ENCODE results near the gene PDIA2. TPM values are rescaled to one million over a fixed set of nuclear protein-coding genes. Genes with fewer than 3 reads are reported as not detected.

PDIA2 gene
- total RNA-seq (1 to 10 TPM; 2.6 to 5.3 TPM), polyA plus RNA-seq (ENCODE audit: insufficient read depth, low read depth, low replicate concordance) (1.2 TPM)
- long read RNA-seq, donor 1, result 0 reads
- long read RNA-seq, donor 2, result 0 reads

GRCh38 chr16:283033-283805 is at the start of gene PDIA2:
Gene PDIA2 (plus strand): TSS chr16:283164. CDS start chr16:283170, 6 bp downstream.
- Histone ChIP-seq H3K27ac (no peak within 1 kb of the TSS), H3K27me3 (no peaks in the 10 kb centered on the region), H3K36me3 (ENCODE audit: low read depth, missing control alignments) (no peaks in the 10 kb centered on the region), H3K9me3 (no peaks in the 10 kb centered on the region), H3K4me1 (no peaks in the 10 kb centered on the region), H3K4me3 (no peak within 1 kb of the TSS)
- no peak for DNase-seq
- intact Hi-C loops (cut with DNase I; ENCODE audit: low total_unique reads), result no loop called here
- WGBS, 2 donors, result 75 to 77% methylated on average over 2 to 25 of the region's 25 CpGs
- TF ChIP-seq, protein P1, sequence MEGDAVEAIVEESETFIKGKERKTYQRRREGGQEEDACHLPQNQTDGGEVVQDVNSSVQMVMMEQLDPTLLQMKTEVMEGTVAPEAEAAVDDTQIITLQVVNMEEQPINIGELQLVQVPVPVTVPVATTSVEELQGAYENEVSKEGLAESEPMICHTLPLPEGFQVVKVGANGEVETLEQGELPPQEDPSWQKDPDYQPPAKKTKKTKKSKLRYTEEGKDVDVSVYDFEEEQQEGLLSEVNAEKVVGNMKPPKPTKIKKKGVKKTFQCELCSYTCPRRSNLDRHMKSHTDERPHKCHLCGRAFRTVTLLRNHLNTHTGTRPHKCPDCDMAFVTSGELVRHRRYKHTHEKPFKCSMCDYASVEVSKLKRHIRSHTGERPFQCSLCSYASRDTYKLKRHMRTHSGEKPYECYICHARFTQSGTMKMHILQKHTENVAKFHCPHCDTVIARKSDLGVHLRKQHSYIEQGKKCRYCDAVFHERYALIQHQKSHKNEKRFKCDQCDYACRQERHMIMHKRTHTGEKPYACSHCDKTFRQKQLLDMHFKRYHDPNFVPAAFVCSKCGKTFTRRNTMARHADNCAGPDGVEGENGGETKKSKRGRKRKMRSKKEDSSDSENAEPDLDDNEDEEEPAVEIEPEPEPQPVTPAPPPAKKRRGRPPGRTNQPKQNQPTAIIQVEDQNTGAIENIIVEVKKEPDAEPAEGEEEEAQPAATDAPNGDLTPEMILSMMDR (IDR thresholded peaks at IDR 0.05), result no peak
- no peak for TF ChIP-seq POLR2A (IDR thresholded peaks at IDR 0.05)

- intact Hi-C loops (cut with DNase I; ENCODE audit: low total_unique reads), result no loop called here
- 0 to 1% methylated on average over 40 to 85 of the region's 85 CpGs for WGBS, 2 donors
- Histone ChIP-seq H3K36me3 (ENCODE audit: low read depth, missing control alignments) (no peaks in the 10 kb centered on the region), H3K27me3 (no peaks in the 10 kb centered on the region), H3K4me3 (peak within 1 kb of the TSS; percentile 68 to 95), H3K27ac (peak within 1 kb of the TSS; percentile 80 to 99), H3K4me1 (no peaks in the 10 kb centered on the region), H3K9me3 (no peaks in the 10 kb centered on the region)
- TF ChIP-seq POLR2A (IDR thresholded peaks at IDR 0.05), result peak; percentile 93
- TF ChIP-seq, protein P1 (IDR thresholded peaks at IDR 0.05), result peak; percentile 11 to 40 (median 16)
- DNase-seq, result peak; percentile 95
These were observed 48.3 kb upstream of the PDIA2 start, which contains the start of gene FAM234A for GRCh38 chr16:234468-235305. Gene FAM234A (plus strand): TSS chr16:234821. CDS start chr16:254414, 19,593 bp downstream.

DNA sequence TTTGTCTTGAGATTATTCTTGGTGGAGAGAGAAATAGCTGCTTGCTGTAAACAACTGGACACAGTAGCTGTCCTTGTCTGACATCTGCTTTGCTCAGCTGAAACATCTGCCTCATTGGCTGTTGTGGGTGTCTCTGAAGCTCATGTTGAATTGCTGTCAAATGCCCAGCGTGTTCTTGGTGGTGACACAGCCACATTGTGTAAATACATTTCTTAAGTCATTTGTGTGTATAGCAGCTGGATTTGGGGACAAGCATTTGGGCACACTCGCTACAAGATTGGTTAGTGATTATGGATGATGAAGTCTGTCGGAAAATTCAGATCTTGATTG is 43.1 kb upstream of the PDIA2 start:
- no peak for DNase-seq
- Histone ChIP-seq H3K4me1 (no peaks in the 10 kb centered on the region), H3K9me3 (no peaks in the 10 kb centered on the region), H3K27ac (no peak overlapping the region), H3K36me3 (ENCODE audit: low read depth, missing control alignments) (no peaks in the 10 kb centered on the region), H3K27me3 (no peaks in the 10 kb centered on the region), H3K4me3 (no peak overlapping the region)
- intact Hi-C loops (cut with DNase I; ENCODE audit: low total_unique reads), result no loop called here
- TF ChIP-seq POLR2A (IDR thresholded peaks at IDR 0.05), result no peak
- TF ChIP-seq, protein P1 (IDR thresholded peaks at IDR 0.05), result no peak
- WGBS, 2 donors, result 71% methylated on average over 3 of the region's 3 CpGs

DNA sequence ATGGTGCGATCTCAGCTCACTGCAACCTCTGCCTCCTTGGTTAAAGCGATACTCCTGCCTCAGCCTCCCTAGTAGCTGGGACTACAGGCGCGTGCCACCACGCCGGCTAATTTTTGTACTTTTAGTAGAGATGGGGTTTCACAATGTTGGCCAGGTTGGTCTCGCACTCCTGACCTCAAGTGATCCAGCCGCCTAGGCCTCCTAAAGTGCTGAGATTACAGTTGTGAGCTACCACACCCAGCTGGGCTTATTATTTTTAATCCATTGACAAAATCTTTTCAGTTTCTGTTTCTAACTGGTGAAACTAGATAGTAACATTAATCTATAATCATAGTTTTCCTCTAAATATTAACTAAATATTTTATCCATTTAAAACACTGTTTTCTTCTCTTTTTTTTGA is 42.4 kb upstream of the PDIA2 start:
- Histone ChIP-seq H3K9me3 (no peaks in the 10 kb centered on the region), H3K4me1 (no peaks in the 10 kb centered on the region), H3K36me3 (ENCODE audit: low read depth, missing control alignments) (no peaks in the 10 kb centered on the region), H3K4me3 (no peak overlapping the region), H3K27me3 (no peaks in the 10 kb centered on the region), H3K27ac (no peak overlapping the region)
- WGBS, 2 donors, result 89 to 96% methylated on average over 8 of the region's 8 CpGs
- intact Hi-C loops (cut with DNase I; ENCODE audit: low total_unique reads), result no loop called here
- no peak for TF ChIP-seq POLR2A (IDR thresholded peaks at IDR 0.05)
- DNase-seq, result no peak

DNA sequence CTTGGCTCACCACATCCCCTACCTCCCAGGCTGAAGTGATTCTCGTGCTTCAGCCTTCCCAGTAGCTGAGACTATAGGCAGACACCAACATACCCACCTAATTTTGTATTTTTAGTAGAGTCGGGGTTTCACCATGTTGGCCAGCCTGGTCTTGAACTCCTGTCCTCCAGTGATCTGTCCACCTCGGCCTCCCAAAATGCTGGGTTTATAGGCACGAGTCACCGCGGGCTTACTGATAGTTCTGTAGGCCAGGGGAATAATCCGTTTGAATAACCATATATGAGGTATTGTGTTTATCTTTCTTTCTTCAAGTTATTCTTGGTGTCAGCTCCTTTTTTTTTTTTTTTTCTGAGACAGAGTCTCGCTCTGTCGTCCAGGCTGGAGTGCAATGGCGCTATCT is 40.7 kb upstream of the PDIA2 start:
- TF ChIP-seq POLR2A (IDR thresholded peaks at IDR 0.05), result no peak
- TF ChIP-seq, protein P1 (IDR thresholded peaks at IDR 0.05), result no peak
- 90 to 94% methylated on average over 10 of the region's 10 CpGs for WGBS, 2 donors
- intact Hi-C loops (cut with DNase I; ENCODE audit: low total_unique reads), result no loop called here
- Histone ChIP-seq H3K9me3 (no peaks in the 10 kb centered on the region), H3K27me3 (no peaks in the 10 kb centered on the region), H3K4me1 (no peaks in the 10 kb centered on the region), H3K36me3 (ENCODE audit: low read depth, missing control alignments) (no peaks in the 10 kb centered on the region), H3K27ac (no peak overlapping the region), H3K4me3 (no peak overlapping the region)
- DNase-seq, result no peak

Data from testis (tissue), 5 donors.